ENCODE results near the gene MED20. TPM values are rescaled to one million over a fixed set of nuclear protein-coding genes. Genes with fewer than 3 reads are reported as not detected.

The MED20 gene
- total and polyA plus RNA-seq, 2 of the 8 experiments (the other 6 are each of a cell fraction or from before 2014, with no cell fraction given): 38.7 to 51.8 TPM

GRCh38 chr6:41859356-41859755 is 61.6 kb downstream of the MED20 start:
- Histone ChIP-seq H3K18ac (ENCODE audit: extremely low read depth, low read length) (no peak overlapping the region), H2BK20ac (ENCODE audit: low read length) (no peak overlapping the region), H3K14ac (ENCODE audit: insufficient read length) (no peak overlapping the region), H2AFZ (ENCODE audit: low read length) (no peak overlapping the region), H3K4me2 (ENCODE audit: insufficient read depth in 1 of 2, low read depth in 2 of 2, low read length in 2 of 2) (no peak overlapping the region), H4K8ac (ENCODE audit: extremely low read depth, insufficient read depth, low read length) (no peak overlapping the region), H3K9me3 (ENCODE audit: insufficient read depth in 2 of 2, low read depth in 1 of 2, low read length in 1 of 2) (no peaks in the 10 kb centered on the region), H4K91ac (replicated peaks; ENCODE audit: insufficient read length, low read length) (no peak overlapping the region), H3K56ac (replicated peaks; ENCODE audit: insufficient read length, low read depth, low read length) (no peak overlapping the region), H2BK12ac (ENCODE audit: low read depth, low read length) (no peak overlapping the region), H2AK5ac (ENCODE audit: low read depth, low read length) (no peak overlapping the region), H3K4me3 (ENCODE audit: extremely low read depth in 1 of 4, insufficient read depth in 2 of 4, low read depth in 3 of 4, low read length in 4 of 4) (no peak overlapping the region), H3K4me1 (replicated peaks in 1 of 4; ENCODE audit: control insufficient read depth in 3 of 4, insufficient read depth in 4 of 4, low read length in 3 of 4) (no peaks in the 10 kb centered on the region), H2BK15ac (ENCODE audit: low read length) (no peak overlapping the region), H4K5ac (ENCODE audit: insufficient read length, low read depth, low read length) (no peak overlapping the region), H3K79me1 (ENCODE audit: low read depth, low read length) (no peaks in the 10 kb centered on the region), H3K27ac (ENCODE audit: low read depth, low read length) (no peak overlapping the region), H3K79me2 (ENCODE audit: control insufficient read depth in 1 of 2, insufficient read depth in 2 of 2, low read length in 2 of 2) (no peaks in the 10 kb centered on the region), H3K9ac (replicated peaks in 1 of 4; ENCODE audit: extremely low read depth in 1 of 4, low read depth in 3 of 4, low read length in 3 of 4) (no peak overlapping the region), H4K20me1 (replicated peaks in 1 of 2; ENCODE audit: control insufficient read depth in 1 of 2, insufficient read depth in 2 of 2, low read length in 2 of 2) (peaks cover 0 to 1% of the 10 kb centered on the region in 2 experiments), H3K27me3 (replicated peaks in 1 of 4; ENCODE audit: control insufficient read depth in 3 of 4, extremely low read depth in 1 of 4, insufficient read depth in 3 of 4, low read length in 3 of 4) (no peaks in the 10 kb centered on the region), H2BK120ac (replicated peaks; ENCODE audit: low read depth, low read length) (no peak overlapping the region), H3K36me3 (ENCODE audit: control insufficient read depth in 2 of 4, insufficient read depth in 4 of 4, low read length in 3 of 4) (peaks cover 0 to 3% (median 0%) of the 10 kb centered on the region in 4 experiments; a peak in 1 of 8 replicates), H2BK5ac (ENCODE audit: low read depth, low read length) (no peak overlapping the region), H3K23me2 (ENCODE audit: low read depth, low read length) (no peaks in the 10 kb centered on the region), H3K4ac (replicated peaks; ENCODE audit: insufficient read length, low read depth, low read length) (no peak overlapping the region), H3K23ac (ENCODE audit: insufficient read length) (no peak overlapping the region)
- ChIA-PET CTCF (ENCODE audit: partially characterized antibody) (interaction anchor here (0.7 to 4.5 kb wide), 4 partner anchors 11 to 64 kb away, joined by 3 to 28 read pairs (median 3); no protein-coding TSS in a partner anchor), POLR2A (ENCODE audit: partially characterized antibody) (no interaction called here)
- no peak for FAIRE-seq
- WGBS, 2 experiments (ENCODE audit: extremely low coverage in 1 of 2, insufficient coverage in 1 of 2, insufficient read length in 1 of 2, insufficient replicate concordance in 2 of 2, low coverage in 1 of 2, low lambda C conversion rate in 2 of 2, missing lambda C conversion rate in 1 of 2): 89% methylated on average over 6 of the region's 6 CpGs; no CpG with 5 or more reads in 1 of the 2 experiments
- no peak for DNase-seq (ENCODE audit: low read depth in 1 of 2, low spot score in 2 of 2)
- no peak for TF ChIP-seq EZH2 (IDR thresholded peaks at IDR 0.05; ENCODE audit: low read depth, low read length, severe bottlenecking)
- no peak for TF ChIP-seq RFX5 (IDR thresholded peaks at IDR 0.05; ENCODE audit: borderline replicate concordance, low read depth, low read length)
- TF ChIP-seq CHD2 (IDR thresholded peaks at IDR 0.05; ENCODE audit: low read length): no peak
- no peak for TF ChIP-seq RNF2 (IDR thresholded peaks at IDR 0.05; ENCODE audit: borderline replicate concordance, low read depth, low read length, missing control alignments, poor library complexity, severe bottlenecking)
- no peak for TF ChIP-seq PHF8 (conservative IDR thresholded peaks at IDR 0.05; ENCODE audit: low read depth, low read length)
- TF ChIP-seq KDM1A (IDR thresholded peaks at IDR 0.05; ENCODE audit: borderline replicate concordance, low read length): no peak
- no peak for TF ChIP-seq FOSL1 (IDR thresholded peaks at IDR 0.05; ENCODE audit: insufficient read depth, low read depth, low read length)
- TF ChIP-seq USF2 (IDR thresholded peaks at IDR 0.05; ENCODE audit: low read length): no peak
- TF ChIP-seq SP2 (IDR thresholded peaks at IDR 0.05; ENCODE audit: low read length): no peak
- no peak for TF ChIP-seq KDM4A (IDR thresholded peaks at IDR 0.05; ENCODE audit: low read depth, low read length, severe bottlenecking)
- TF ChIP-seq ZNF274 (IDR thresholded peaks at IDR 0.05; ENCODE audit: borderline replicate concordance, extremely low read depth, low read length): no peak
- no peak for TF ChIP-seq NRF1 (IDR thresholded peaks at IDR 0.05; ENCODE audit: low read depth, low read length)
- no peak for TF ChIP-seq TAF7 (optimal IDR thresholded peaks at IDR 0.05; ENCODE audit: borderline replicate concordance, low read depth, low read length)
